ENCODE results near the gene LPIN1.

Gene LPIN1

DNA sequence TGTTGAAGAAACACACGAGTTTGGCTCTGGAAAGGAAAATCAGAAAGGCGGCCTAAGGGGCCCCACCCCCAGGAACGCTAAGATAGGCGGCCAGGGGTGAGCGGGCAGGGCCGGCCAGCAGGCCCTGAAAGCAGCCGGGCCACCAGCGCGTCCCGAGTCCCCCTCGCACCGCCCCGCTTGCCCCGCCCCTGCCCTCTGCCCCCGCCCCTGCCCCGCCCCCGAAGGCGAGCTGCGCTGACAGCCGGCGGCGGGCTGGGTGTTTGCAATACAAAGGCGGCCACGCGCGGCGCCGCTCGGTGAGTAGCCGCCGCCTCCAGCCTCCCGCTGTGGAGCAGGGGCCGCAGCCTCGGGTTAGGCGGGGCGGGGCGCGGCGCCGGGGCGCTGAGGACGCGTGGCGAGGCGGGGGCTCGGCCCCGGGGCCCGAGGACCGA lies at the start of gene LPIN1:
TSS of gene LPIN1 (plus strand) at position 257 of the 431 bp plus-strand sequence. CDS start 18,910 bp downstream, outside the sequence.
- Histone ChIP-seq H3K9me3 (ENCODE audit: control insufficient read depth, insufficient read depth, low read length) (no peaks in the 10 kb centered on the region), H3K4me1 (ENCODE audit: control insufficient read depth, insufficient read depth, low read length) (peaks cover 35% of the 10 kb centered on the region), H3K27me3 (ENCODE audit: control insufficient read depth, insufficient read depth, low read length) (peaks cover 7% of the 10 kb centered on the region; the same call in 1 of the 2 replicates), H3K36me3 (ENCODE audit: control insufficient read depth, insufficient read depth, low read length) (no peaks in the 10 kb centered on the region), H3K4me3 (ENCODE audit: low read depth, low read length) (peak within 1 kb of the TSS; percentile 64), H3K27ac (ENCODE audit: low read depth, low read length) (peak within 1 kb of the TSS; percentile 39), H3K9ac (ENCODE audit: low read depth, low read length) (peak within 1 kb of the TSS; percentile 83)

DNA sequence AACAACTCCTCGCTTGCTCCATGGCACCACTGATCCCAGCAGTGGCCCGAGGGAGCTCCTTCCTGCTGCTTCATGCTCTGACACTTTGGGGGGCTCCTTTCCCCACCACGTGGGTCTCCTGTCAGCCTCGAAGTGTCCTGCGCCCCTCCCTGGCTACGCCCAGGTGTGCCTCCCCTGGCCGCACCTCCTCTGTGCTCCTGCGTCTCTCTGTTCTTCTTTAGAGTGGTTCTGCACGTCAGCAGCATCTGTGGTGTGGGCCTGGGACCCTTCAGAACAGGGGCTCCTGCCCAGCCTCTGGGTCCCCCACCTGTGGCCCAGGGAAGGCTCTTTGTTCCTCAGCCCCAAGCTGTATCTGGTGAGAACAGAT lies 49.7 kb upstream of the LPIN1 start:
- Histone ChIP-seq H3K4me3 (ENCODE audit: low read depth, low read length) (no peak overlapping the region), H3K9me3 (ENCODE audit: control insufficient read depth, insufficient read depth, low read length) (no peaks in the 10 kb centered on the region), H3K27me3 (ENCODE audit: control insufficient read depth, insufficient read depth, low read length) (no peaks in the 10 kb centered on the region), H3K27ac (ENCODE audit: low read depth, low read length) (no peak overlapping the region), H3K36me3 (ENCODE audit: control insufficient read depth, insufficient read depth, low read length) (no peaks in the 10 kb centered on the region), H3K4me1 (ENCODE audit: control insufficient read depth, insufficient read depth, low read length) (no peaks in the 10 kb centered on the region), H3K9ac (ENCODE audit: low read depth, low read length) (no peak overlapping the region)

- Histone ChIP-seq H3K36me3 (ENCODE audit: control insufficient read depth, insufficient read depth, low read length) (no peaks in the 10 kb centered on the region), H3K4me1 (ENCODE audit: control insufficient read depth, insufficient read depth, low read length) (no peaks in the 10 kb centered on the region), H3K27me3 (ENCODE audit: control insufficient read depth, insufficient read depth, low read length) (no peaks in the 10 kb centered on the region), H3K27ac (ENCODE audit: low read depth, low read length) (no peak overlapping the region), H3K9ac (ENCODE audit: low read depth, low read length) (no peak overlapping the region), H3K9me3 (ENCODE audit: control insufficient read depth, insufficient read depth, low read length) (no peaks in the 10 kb centered on the region), H3K4me3 (ENCODE audit: low read depth, low read length) (no peak overlapping the region)
Observed at GRCh38 chr2:11697103-11697871, 49.1 kb upstream of the LPIN1 start.

GRCh38 chr2:11698009-11698922 lies 48.2 kb upstream of the LPIN1 start:
- Histone ChIP-seq H3K9me3 (ENCODE audit: control insufficient read depth, insufficient read depth, low read length) (no peaks in the 10 kb centered on the region), H3K36me3 (ENCODE audit: control insufficient read depth, insufficient read depth, low read length) (no peaks in the 10 kb centered on the region), H3K4me1 (ENCODE audit: control insufficient read depth, insufficient read depth, low read length) (no peaks in the 10 kb centered on the region), H3K27ac (ENCODE audit: low read depth, low read length) (no peak overlapping the region), H3K4me3 (ENCODE audit: low read depth, low read length) (no peak overlapping the region), H3K27me3 (ENCODE audit: control insufficient read depth, insufficient read depth, low read length) (no peaks in the 10 kb centered on the region), H3K9ac (ENCODE audit: low read depth, low read length) (no peak overlapping the region)

DNA sequence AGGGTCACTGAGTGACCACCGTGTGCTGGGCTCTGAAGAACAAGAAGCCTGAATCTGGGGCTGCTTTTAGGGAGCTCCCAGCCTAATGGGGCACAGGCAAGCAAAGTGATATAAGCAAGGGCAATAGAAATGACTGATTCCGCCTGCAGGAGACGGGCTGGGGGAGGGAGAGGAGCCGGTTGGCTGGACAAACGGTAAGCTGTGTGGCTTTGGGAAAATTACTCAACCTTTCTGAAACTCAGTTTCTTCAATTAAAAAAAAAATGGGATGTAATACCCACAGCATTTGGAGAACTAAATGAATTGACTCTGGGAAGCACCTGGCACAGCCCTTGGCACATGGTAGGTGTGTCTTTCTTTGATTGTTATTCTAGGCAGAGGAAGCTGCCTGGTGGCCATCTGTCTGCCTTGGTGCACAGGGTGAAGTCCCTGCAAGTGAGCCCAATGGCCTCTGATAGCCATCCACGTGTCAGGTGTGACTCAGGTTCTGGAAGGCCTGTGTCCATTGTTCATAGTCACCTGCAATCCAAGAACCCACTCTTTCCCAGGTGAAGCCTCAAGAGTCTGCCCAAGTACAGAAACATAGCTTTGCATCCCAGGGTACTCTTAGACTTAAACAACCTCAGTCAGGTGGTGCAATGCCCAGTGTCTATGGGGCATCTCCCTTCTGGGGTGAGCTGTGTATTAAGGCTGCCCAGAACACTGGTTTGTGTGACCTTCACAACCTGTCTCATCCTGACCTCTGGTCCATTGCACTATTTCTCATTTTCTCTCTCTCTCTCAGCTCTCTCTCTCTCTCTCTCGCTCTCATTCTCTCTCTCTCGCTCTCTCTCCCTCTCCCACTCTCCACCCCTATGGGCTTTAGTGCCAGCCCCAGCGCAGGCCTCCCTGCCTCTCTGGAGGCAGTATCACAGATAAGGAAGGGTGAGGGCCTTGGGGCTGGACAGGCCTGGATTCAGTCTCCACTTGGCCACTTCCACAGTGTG lies 46.5 kb upstream of the LPIN1 start:
- Histone ChIP-seq H3K4me3 (ENCODE audit: low read depth, low read length) (no peak overlapping the region), H3K9ac (ENCODE audit: low read depth, low read length) (no peak overlapping the region), H3K27ac (ENCODE audit: low read depth, low read length) (no peak overlapping the region), H3K27me3 (ENCODE audit: control insufficient read depth, insufficient read depth, low read length) (no peaks in the 10 kb centered on the region), H3K4me1 (ENCODE audit: control insufficient read depth, insufficient read depth, low read length) (no peaks in the 10 kb centered on the region), H3K9me3 (ENCODE audit: control insufficient read depth, insufficient read depth, low read length) (no peaks in the 10 kb centered on the region), H3K36me3 (ENCODE audit: control insufficient read depth, insufficient read depth, low read length) (no peaks in the 10 kb centered on the region)

- no peak overlapping the region for H3K9ac ChIP-seq (ENCODE audit: low read depth, low read length)
- H3K27ac ChIP-seq (ENCODE audit: low read depth, low read length) = no peak overlapping the region
Observed at GRCh38 chr2:11701206-11701605, 45.2 kb upstream of the LPIN1 start.

GRCh38 chr2:11701751-11702301 lies 44.6 kb upstream of the LPIN1 start:
- no peaks in the 10 kb centered on the region for H3K4me1 ChIP-seq (ENCODE audit: control insufficient read depth, insufficient read depth, low read length)
- no peaks in the 10 kb centered on the region for H3K36me3 ChIP-seq (ENCODE audit: control insufficient read depth, insufficient read depth, low read length)
- no peaks in the 10 kb centered on the region for H3K27me3 ChIP-seq (ENCODE audit: control insufficient read depth, insufficient read depth, low read length)
- H3K9me3 ChIP-seq (ENCODE audit: control insufficient read depth, insufficient read depth, low read length) = no peaks in the 10 kb centered on the region
- H3K4me3 ChIP-seq (ENCODE audit: low read depth, low read length) = no peak overlapping the region
- no peak overlapping the region for H3K9ac ChIP-seq (ENCODE audit: low read depth, low read length)
- H3K27ac ChIP-seq (ENCODE audit: low read depth, low read length) = no peak overlapping the region

More at GRCh38 chr2:11701206-11701605, 45.2 kb upstream of the LPIN1 start:
- Histone ChIP-seq H3K4me1 (ENCODE audit: control insufficient read depth, insufficient read depth, low read length) (no peaks in the 10 kb centered on the region), H3K4me3 (ENCODE audit: low read depth, low read length) (no peak overlapping the region), H3K36me3 (ENCODE audit: control insufficient read depth, insufficient read depth, low read length) (no peaks in the 10 kb centered on the region), H3K9me3 (ENCODE audit: control insufficient read depth, insufficient read depth, low read length) (no peaks in the 10 kb centered on the region), H3K27me3 (ENCODE audit: control insufficient read depth, insufficient read depth, low read length) (no peaks in the 10 kb centered on the region)

- Histone ChIP-seq H3K27ac (ENCODE audit: low read depth, low read length) (no peak overlapping the region), H3K4me1 (ENCODE audit: control insufficient read depth, insufficient read depth, low read length) (no peaks in the 10 kb centered on the region), H3K36me3 (ENCODE audit: control insufficient read depth, insufficient read depth, low read length) (no peaks in the 10 kb centered on the region)
Observed at GRCh38 chr2:11702946-11703345, 43.5 kb upstream of the LPIN1 start.

DNA sequence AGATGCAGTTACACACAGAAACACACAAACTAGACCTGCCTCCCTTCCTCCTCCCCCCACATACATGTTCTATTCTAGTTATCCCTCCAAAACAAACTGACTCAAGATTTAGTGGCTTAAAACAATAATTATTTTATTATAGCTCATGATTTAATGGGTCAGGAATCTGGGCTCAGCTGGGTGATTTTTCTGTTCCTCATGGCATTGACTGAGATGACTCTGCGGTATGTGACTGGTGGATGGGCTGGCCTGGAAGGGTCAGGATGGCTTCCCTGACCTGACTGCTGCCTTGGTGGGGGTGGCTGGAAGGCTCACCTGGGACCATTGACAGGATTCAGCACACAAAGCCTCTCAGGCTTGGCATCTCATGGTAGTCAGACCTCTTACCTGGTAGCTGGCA lies 42.7 kb upstream of the LPIN1 start:
- Histone ChIP-seq H3K27ac (ENCODE audit: low read depth, low read length) (no peak overlapping the region), H3K36me3 (ENCODE audit: control insufficient read depth, insufficient read depth, low read length) (no peaks in the 10 kb centered on the region), H3K9ac (ENCODE audit: low read depth, low read length) (no peak overlapping the region), H3K27me3 (ENCODE audit: control insufficient read depth, insufficient read depth, low read length) (no peaks in the 10 kb centered on the region), H3K4me3 (ENCODE audit: low read depth, low read length) (no peak overlapping the region), H3K4me1 (ENCODE audit: control insufficient read depth, insufficient read depth, low read length) (no peaks in the 10 kb centered on the region), H3K9me3 (ENCODE audit: control insufficient read depth, insufficient read depth, low read length) (no peaks in the 10 kb centered on the region)

More at GRCh38 chr2:11702946-11703345, 43.5 kb upstream of the LPIN1 start:
- Histone ChIP-seq H3K4me3 (ENCODE audit: low read depth, low read length) (no peak overlapping the region), H3K9ac (ENCODE audit: low read depth, low read length) (no peak overlapping the region), H3K27me3 (ENCODE audit: control insufficient read depth, insufficient read depth, low read length) (no peaks in the 10 kb centered on the region), H3K9me3 (ENCODE audit: control insufficient read depth, insufficient read depth, low read length) (no peaks in the 10 kb centered on the region)

- Histone ChIP-seq H3K27me3 (ENCODE audit: control insufficient read depth, insufficient read depth, low read length) (no peaks in the 10 kb centered on the region), H3K9me3 (ENCODE audit: control insufficient read depth, insufficient read depth, low read length) (no peaks in the 10 kb centered on the region), H3K4me3 (ENCODE audit: low read depth, low read length) (no peak overlapping the region), H3K9ac (ENCODE audit: low read depth, low read length) (no peak overlapping the region), H3K27ac (ENCODE audit: low read depth, low read length) (no peak overlapping the region), H3K36me3 (ENCODE audit: control insufficient read depth, insufficient read depth, low read length) (no peaks in the 10 kb centered on the region), H3K4me1 (ENCODE audit: control insufficient read depth, insufficient read depth, low read length) (no peaks in the 10 kb centered on the region)
Observed at GRCh38 chr2:11705063-11705462, 41.4 kb upstream of the LPIN1 start.
